Left lung (tissue), 10 donors: ENCODE results near the gene SUPT6H. TPM values are rescaled to one million over a fixed set of nuclear protein-coding genes. Genes with fewer than 3 reads are reported as not detected.
"Not testable (repeated sequence)": the region's sequence is repeated elsewhere in the genome, so short reads cannot be mapped to it uniquely, and the experiment has no call there.

Experiments
- ATAC-seq: fragments of 200-7000 bp; cut with Tn5 transposase; one replicate; pipeline ENCODE4 v1.9.1; 2020; ENCODE audit warnings: moderate library complexity
- DNase-seq, 4 donors: peaks; one replicate each; pipeline ENCODE4 v3.0.0-alpha.2; 2013 to 2020
- H3K27ac ChIP-seq, 2 donors: fragments of 200-600 bp; sonication (generic) in 1 of 2; one replicate each; pipeline versions ENCODE4 v1.5.0 to v1.8.0; 2020 to 2021
- H3K27me3 ChIP-seq, 2 donors: fragments of 200-600 bp; sonication (generic) in 1 of 2; one replicate each; pipeline versions ENCODE4 v1.5.0 to v1.8.0; 2020 to 2021
- H3K36me3 ChIP-seq, 2 donors: fragments of 200-600 bp; sonication (generic) in 1 of 2; one replicate each; pipeline versions ENCODE4 v1.5.0 to v1.8.0; 2020 to 2021
- H3K4me1 ChIP-seq, 2 donors: fragments of 200-600 bp; one replicate each; pipeline ENCODE4 v1.8.0; 2021
- H3K4me3 ChIP-seq, 2 donors: fragments of 200-600 bp; sonication (generic) in 1 of 2; one replicate each; pipeline versions ENCODE4 v1.5.0 to v1.8.0; 2020 to 2021; ENCODE audit warnings: mild to moderate bottlenecking in 1 of 2
- H3K9me3 ChIP-seq, 2 donors: fragments of 200-600 bp; sonication (generic) in 1 of 2; one replicate each; pipeline versions ENCODE4 v1.5.0 to v1.8.0; 2020 to 2021
- intact Hi-C, 2 donors: fragments of 100-400 bp; cut with DNase I; formaldehyde crosslinking; loops; one replicate each; pipeline versions ENCODE4 v1.11.2 to v1.14.2; 2022
- polyA plus RNA-seq, 6 donors: library from polyadenylated mRNA; unstranded; fragments of 120-200 nt; gene quantifications; one replicate each; pipeline ENCODE4 v1.2.1, GENCODE V29; 2013; ENCODE audit not compliant: insufficient read length in 6 of 6
- total RNA-seq, 2 donors: library from RNA; stranded (reverse); fragmentation: NEBNext Ultra II Directional; extraction: Animal tissue kit (Norgen Biotek cat#: 25700); gene quantifications; one replicate each; pipeline ENCODE4 v1.2.1, GENCODE V29; 2021
- TF ChIP-seq, protein P1 (sequence below), 2 donors: fragments of 200-600 bp; sonication (generic) in 1 of 2; IDR thresholded peaks; one replicate each; pipeline versions ENCODE4 v1.5.0 to v1.8.0; 2021; ENCODE audit warnings: antibody characterized with exemption in 2 of 2
- donor health status: DM: no; HTN: yes; CAD: no.
- donor health status: DM: no; HTN: no; CAD: no.

Gene SUPT6H
- total and polyA plus RNA-seq, 8 donors: 55.1 to 76.1 (median 72.9) TPM

DNA sequence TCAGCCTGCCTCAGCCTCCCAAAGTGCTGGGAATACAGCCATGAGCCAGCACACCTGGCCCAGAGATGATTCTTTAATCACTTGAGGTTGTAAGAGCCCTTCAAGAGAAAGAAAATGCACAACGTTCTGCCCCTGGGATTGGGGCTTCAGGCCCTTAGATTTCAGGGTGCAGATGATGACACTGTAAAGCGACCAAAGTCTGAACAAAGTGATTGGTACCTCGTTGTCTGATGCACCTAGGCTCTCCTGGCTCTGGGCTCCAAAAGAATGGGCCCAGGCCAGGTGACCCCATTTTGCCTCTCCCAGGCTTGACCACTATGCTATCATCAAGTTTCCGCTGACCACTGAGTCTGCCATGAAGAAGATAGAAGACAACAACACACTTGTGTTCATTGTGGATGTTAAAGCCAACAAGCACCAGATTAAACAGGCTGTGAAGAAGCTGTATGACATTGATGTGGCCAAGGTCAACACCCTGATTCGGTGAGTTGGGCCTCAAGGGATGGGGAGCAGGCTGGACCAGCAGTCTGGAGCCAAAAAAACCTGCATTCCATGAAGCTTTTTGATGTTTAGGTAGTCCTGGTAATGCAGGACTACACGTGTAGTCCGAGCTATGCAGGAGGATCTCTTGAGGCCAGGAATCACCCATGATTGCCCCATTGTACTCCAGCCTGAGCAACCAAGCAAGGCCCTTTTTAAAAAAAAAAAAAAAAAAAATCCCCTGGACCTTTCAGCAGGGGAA, 60.6 kb downstream of the SUPT6H start:
- H3K4me3 ChIP-seq: peak overlapping the region in 1 of 2 donors; percentile 96
- intact Hi-C loops: no loop called here
- DNase-seq (peak in 1 of 4 donors; percentile 6), ATAC-seq (no peak)
- H3K4me1 ChIP-seq: peaks cover 43 to 88% of the 10 kb centered on the region in 2 donors
- peaks cover 0 to 44% of the 10 kb centered on the region in 2 donors for H3K36me3 ChIP-seq
- H3K9me3 ChIP-seq: no peaks in the 10 kb centered on the region
- TF ChIP-seq, protein P1, sequence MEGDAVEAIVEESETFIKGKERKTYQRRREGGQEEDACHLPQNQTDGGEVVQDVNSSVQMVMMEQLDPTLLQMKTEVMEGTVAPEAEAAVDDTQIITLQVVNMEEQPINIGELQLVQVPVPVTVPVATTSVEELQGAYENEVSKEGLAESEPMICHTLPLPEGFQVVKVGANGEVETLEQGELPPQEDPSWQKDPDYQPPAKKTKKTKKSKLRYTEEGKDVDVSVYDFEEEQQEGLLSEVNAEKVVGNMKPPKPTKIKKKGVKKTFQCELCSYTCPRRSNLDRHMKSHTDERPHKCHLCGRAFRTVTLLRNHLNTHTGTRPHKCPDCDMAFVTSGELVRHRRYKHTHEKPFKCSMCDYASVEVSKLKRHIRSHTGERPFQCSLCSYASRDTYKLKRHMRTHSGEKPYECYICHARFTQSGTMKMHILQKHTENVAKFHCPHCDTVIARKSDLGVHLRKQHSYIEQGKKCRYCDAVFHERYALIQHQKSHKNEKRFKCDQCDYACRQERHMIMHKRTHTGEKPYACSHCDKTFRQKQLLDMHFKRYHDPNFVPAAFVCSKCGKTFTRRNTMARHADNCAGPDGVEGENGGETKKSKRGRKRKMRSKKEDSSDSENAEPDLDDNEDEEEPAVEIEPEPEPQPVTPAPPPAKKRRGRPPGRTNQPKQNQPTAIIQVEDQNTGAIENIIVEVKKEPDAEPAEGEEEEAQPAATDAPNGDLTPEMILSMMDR (IDR thresholded peaks at IDR 0.05): no peak
- H3K27me3 ChIP-seq: peaks cover 0 to 6% of the 10 kb centered on the region in 2 donors
- no peak overlapping the region for H3K27ac ChIP-seq

GRCh38 chr17:28723159-28723835, 61.3 kb downstream of the SUPT6H start:
- no peak overlapping the region for H3K27ac ChIP-seq
- H3K4me3 ChIP-seq: peak overlapping the region in 1 of 2 donors; percentile 96
- no peaks in the 10 kb centered on the region for H3K27me3 ChIP-seq
- TF ChIP-seq, protein P1 (IDR thresholded peaks at IDR 0.05): no peak
- intact Hi-C loops: no loop called here
- ATAC-seq (no peak), DNase-seq (no peak)
- no peaks in the 10 kb centered on the region for H3K9me3 ChIP-seq
- peaks cover 47 to 88% of the 10 kb centered on the region in 2 donors for H3K4me1 ChIP-seq
- H3K36me3 ChIP-seq: peaks cover 0 to 44% of the 10 kb centered on the region in 2 donors

- Histone ChIP-seq H3K4me1 (peaks cover 40 to 82% of the 10 kb centered on the region in 2 donors), H3K4me3 (peak overlapping the region in 1 of 2 donors; percentile 64)
- intact Hi-C loops: not testable (repeated sequence)
Observed at GRCh38 chr17:28723836-28724499, 62.0 kb downstream of the SUPT6H start.

DNA sequence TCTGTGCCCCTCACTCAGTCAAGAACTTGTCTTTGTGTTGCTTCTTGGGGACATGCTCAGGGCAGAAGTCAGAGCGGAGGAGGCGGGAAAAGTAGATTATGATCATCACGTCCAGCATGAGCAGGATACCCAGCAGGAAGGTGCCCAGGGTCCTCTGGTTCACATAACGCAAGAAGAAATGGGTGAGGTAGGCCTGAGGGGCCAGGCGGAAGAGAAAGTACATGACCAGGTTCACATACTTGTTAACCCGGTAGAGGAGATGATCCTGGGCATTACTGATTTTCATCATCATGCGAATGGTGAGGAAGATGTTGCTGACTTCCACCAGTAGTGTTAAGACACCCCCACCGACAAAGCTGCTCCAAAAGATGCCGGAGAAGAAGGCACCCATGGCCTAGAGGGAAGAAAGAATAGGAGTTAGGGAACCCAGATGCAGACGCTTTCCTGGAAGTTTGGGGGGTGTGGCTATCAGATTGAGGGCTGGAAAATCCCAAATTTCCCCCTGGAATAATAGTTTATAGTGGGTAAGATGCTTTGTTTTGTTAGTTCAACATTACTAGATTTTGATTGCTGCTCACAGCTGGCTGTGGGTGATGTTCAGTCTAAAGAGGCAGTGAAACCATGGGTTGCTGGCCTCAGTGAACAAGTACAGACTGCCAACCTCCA, 62.6 kb downstream of the SUPT6H start:
- ATAC-seq (no peak), DNase-seq (no peak)
- peaks cover 37 to 85% of the 10 kb centered on the region in 2 donors for H3K4me1 ChIP-seq
- peak overlapping the region in 1 of 2 donors; percentile 97 for H3K27ac ChIP-seq
- peaks cover 0 to 44% of the 10 kb centered on the region in 2 donors for H3K36me3 ChIP-seq
- no peaks in the 10 kb centered on the region for H3K27me3 ChIP-seq
- TF ChIP-seq, protein P1 (IDR thresholded peaks at IDR 0.05): no peak
- no peaks in the 10 kb centered on the region for H3K9me3 ChIP-seq
- intact Hi-C loops: no loop called here
- peak overlapping the region; percentile 64 to 72 for H3K4me3 ChIP-seq

More at GRCh38 chr17:28723836-28724499, 62.0 kb downstream of the SUPT6H start:
- not testable (repeated sequence) for ATAC-seq, H3K27me3 ChIP-seq, H3K27ac ChIP-seq, DNase-seq, H3K9me3 ChIP-seq
- H3K36me3 ChIP-seq: peaks cover 0 to 44% of the 10 kb centered on the region in 2 donors

- peaks cover 0 to 44% of the 10 kb centered on the region in 2 donors for H3K36me3 ChIP-seq
- H3K4me1 ChIP-seq: peaks cover 37 to 88% of the 10 kb centered on the region in 2 donors
- peak in 1 of 4 donors; percentile 28 for DNase-seq
- peak overlapping the region; percentile 64 to 72 for H3K4me3 ChIP-seq
- H3K27me3 ChIP-seq: no peaks in the 10 kb centered on the region
- intact Hi-C loops: no loop called here
- TF ChIP-seq, protein P1 (IDR thresholded peaks at IDR 0.05): no peak
- no peaks in the 10 kb centered on the region for H3K9me3 ChIP-seq
- peak overlapping the region; percentile 94 to 97 for H3K27ac ChIP-seq
- ATAC-seq: no peak
Observed at GRCh38 chr17:28725166-28725659, 63.2 kb downstream of the SUPT6H start.
